GM18519 (cell line): Measurements from ENCODE around the gene C6orf120.

ENCODE experiments used
- ATAC-seq: cut with Tn5 transposase; IDR thresholded peaks from one replicate; pipeline ENCODE4 v1.9.1; 2021; ENCODE audit warnings: mild to moderate bottlenecking, moderate library complexity; ENCODE audit not compliant: unreplicated experiment, low FRiP score

Gene C6orf120

GRCh38 chr6:169701954-169702839, at the start of gene C6orf120, which contains the start of gene WDR27:
Gene C6orf120 (plus strand): TSS chr6:169702126. CDS start chr6:169702460, 334 bp downstream.
Gene WDR27 (minus strand): TSS chr6:169702029. CDS start chr6:169689005, 13,024 bp downstream.
- peak; percentile 96 for ATAC-seq

GRCh38 chr6:169652896-169653295, 49.0 kb upstream of the C6orf120 start:
- ATAC-seq = no peak

DNA sequence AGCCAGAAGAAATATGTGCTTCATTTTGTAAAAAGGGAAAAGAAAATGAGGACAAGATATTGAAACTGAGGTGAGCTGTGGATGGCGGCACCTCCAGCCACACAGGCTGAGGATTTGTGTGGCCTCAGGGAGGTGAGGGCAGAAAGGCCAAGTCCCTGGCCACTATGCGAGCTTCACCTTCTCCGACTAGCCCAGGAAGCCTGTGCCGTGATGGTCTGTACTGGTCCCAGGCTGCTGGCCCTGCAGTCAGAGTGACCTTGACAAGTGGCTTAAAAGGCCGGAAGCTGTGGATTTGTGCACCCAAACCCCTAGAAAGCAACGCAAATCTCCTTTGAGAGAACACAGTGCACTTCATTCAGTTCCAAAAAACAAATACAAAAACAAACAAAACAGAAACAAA, 48.2 kb upstream of the C6orf120 start:
- no peak for ATAC-seq

GRCh38 chr6:169654598-169655391, 47.1 kb upstream of the C6orf120 start:
- ATAC-seq = peak; percentile 75

GRCh38 chr6:169656546-169657283, 45.2 kb upstream of the C6orf120 start:
- ATAC-seq = no peak

DNA sequence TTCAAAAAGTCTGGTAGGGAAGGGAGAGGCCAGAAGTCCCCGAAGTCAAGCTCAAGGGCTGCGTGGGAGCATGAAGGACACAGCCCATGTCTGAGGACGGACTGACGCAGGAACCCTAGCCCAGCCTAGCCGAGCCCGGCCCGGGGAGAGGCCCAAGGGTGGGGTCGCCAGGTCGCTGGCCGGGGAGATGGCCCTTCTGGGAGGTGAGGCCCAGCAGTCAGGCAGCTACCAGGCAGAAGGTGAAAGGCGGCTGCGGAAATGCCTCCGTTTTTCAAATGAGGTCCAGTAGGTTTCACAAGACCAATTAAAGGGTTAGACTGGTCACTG, 44.7 kb upstream of the C6orf120 start:
- no peak for ATAC-seq

DNA sequence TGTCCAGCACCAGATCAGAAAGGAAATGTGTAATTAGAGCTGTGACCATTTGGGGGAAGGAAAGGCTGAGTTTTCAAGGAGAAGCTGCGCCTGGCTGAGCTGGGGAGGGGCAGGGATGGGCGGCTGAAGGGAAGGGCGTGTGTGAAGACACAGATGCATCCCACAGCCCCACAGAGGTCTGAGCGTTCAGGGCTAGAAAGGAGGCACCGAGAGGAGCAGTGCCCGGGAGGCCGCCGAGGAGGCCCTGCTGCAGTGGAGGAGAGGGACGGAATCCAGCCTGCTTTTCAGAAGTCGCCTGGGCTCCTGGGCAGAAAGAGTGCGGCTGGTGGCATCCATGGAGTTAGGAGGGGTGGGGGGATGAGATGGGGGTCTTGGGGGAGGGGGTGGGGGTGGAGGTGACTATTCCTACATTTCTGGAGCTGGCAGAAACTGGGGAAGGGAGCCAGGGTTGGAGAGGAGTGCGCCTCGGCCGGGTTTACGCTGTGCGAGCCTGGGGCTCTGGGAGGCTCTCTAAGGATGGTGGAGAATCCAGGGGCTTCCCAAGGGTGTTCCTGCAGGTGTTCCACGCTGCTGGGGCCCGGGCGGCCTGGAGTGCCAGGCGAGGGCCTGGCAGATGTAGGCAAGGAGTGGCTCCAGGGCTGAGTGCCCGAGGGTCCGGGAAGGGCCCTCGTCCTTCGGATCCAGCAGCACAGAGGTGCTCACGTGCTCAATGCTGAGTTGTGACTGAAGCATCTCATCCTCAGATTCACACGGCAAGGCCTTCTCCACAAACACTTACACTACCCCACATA, 41.9 kb upstream of the C6orf120 start:
- ATAC-seq = no peak

DNA sequence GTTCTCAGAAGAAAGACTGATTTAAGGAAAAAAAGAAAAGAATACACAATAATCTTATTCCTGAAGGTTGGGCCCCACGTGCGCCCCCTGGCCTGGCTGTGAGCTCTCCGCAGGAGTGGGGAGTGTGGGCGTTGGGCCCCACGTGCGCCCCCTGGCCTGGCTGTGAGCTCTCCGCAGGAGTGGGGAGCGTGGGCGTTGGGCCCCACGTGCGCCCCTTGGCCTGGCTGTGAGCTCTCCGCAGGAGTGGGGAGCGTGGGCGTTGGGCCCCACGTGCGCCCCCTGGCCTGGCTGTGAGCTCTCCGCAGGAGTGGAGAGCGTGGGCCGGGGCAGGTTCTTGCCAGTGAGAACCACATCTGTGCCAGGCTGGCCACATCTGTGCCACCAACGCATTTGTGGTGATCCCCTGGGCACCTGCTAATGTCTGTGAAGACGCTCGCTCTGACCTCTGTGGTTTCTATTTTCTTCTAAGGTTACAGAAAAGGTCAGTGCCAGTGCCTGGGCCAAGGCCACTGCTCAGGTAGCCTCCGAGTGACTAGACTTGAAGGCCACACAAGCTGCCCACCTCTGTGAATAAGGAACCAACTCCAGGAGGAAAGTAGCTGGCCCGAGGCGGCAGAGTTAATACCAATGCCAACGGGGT, 41.1 kb upstream of the C6orf120 start:
- ATAC-seq = no peak

DNA sequence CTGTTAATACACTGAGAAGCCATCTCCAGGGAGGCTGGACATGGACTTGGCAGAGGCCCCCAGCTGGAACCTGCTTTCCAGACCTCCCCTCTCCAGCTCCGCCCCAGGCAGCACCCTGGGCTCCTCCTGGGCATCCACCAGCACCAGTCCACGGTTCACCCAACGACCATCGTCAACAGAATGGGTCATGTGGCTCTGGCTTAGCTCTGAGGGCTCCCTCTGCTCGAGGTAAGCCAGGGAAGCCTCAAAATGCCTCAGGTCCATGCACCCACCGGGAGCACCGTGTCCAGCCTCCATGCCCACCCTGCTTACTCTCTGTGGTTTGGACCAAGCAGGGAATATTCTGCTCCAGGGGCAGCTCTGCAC, 40.6 kb upstream of the C6orf120 start:
- ATAC-seq = no peak

- no peak for ATAC-seq
These were observed 38.5 kb upstream of the C6orf120 start for GRCh38 chr6:169663468-169663867.

GRCh38 chr6:169664227-169664626, 37.7 kb upstream of the C6orf120 start:
- ATAC-seq = no peak

DNA sequence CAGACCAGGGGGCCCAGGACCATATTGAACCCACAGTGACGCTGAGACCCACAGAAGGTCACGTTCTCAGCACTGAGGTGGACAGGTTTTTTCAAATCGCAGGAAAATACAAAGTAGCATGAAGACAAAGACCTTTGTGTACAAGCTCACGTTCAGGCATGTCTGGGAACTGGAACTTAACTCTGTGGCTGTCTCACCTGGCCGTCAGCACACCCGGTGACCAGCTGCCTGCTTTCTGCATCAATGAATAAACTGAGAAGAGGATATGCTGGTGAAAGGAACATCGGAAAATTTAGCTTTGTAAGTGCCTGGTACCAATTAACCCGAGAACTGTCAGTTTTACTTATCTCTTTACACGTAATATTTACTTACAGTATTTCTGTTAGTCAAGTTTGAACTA, 36.6 kb upstream of the C6orf120 start:
- ATAC-seq = no peak

DNA sequence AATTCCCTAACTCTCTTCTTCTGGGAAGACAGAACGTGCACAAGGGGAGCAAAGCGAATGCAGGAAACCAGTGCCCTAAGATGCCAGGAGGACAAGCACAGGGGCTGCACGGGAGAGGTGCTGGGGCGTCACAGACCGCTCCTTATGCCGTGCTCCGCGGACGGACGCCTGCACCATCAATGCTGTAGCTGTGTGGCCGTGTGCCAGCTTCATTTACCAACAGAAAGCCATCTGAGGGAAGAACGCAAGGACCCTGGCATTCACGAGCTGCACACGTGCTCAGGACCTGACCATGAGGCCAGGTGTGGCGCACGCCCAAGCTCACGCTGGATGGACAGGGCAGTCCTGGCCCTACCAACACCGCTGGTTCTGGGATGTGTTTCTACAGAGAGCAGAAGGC, 35.5 kb upstream of the C6orf120 start:
- ATAC-seq = no peak

DNA sequence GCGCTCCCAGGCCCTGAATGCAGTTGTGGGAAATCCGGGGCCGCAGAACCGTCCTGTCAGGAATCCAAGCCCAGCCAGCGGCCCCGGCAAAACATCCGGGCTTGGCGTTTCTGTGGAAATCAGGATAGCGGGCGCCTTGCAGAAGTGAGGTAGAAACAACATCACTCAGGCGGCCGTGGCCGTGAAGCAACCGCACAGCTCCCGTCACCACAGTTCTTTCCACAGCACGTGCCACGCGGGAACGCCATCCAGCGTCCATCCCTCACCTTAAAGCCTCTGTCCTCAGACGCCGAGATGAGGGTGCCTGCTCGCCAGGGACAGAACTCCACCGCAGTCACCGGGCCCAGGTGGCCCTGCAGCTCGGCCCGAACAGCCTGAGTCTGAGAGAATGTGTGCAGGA, 34.2 kb upstream of the C6orf120 start:
- ATAC-seq = no peak

DNA sequence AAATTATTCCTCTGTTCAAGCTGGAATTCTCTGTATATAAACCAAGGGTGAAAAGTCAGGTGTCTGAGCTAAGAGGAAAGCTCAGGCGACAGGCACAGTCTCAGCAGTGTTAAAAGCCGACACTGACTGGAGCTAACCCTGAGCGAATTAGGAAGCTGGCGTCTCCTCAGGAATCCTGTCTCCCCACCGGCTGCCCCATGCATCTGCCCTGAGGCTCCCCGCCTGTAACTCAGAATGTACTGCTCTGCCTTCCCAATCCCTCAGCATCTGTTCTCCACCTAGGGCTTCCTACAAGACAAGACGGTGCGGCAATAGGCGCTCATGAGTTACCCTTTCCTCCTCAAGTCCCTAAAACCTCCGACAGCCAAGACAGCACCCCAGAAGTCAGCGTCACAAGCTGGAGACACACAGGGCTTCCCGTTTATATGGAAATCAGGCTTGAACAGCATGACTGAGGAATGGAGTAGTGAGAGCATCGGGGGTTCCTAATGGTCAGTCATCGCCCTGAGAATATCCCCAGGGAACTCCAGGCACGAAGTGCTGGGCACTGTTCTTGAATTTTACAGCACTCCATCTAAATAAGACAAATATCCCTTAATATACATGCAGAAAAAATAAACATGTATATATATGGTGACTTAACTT, 33.6 kb upstream of the C6orf120 start:
- no peak for ATAC-seq

DNA sequence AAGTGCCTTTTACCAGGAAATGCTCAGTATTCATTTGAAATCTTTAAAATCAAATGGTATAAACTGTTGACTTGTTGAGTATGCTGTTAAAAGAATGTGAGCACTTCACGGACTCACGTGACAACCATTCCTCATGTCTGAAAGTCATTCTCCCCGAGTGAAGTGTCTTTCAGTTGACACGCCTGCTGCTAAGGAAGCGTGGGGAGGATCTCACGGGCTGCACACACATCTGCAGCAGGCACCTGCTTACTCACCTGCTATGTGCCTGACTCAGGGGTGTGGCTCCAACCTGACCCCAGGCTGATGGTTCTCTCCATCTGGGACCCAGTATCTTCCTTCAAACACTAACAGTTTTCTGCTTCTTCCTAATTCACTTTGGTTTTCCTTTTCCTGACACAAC, 32.8 kb upstream of the C6orf120 start:
- ATAC-seq = no peak

GRCh38 chr6:169669889-169670288, 32.0 kb upstream of the C6orf120 start:
- no peak for ATAC-seq

- no peak for ATAC-seq
These were observed 30.4 kb upstream of the C6orf120 start for GRCh38 chr6:169671563-169671962.

DNA sequence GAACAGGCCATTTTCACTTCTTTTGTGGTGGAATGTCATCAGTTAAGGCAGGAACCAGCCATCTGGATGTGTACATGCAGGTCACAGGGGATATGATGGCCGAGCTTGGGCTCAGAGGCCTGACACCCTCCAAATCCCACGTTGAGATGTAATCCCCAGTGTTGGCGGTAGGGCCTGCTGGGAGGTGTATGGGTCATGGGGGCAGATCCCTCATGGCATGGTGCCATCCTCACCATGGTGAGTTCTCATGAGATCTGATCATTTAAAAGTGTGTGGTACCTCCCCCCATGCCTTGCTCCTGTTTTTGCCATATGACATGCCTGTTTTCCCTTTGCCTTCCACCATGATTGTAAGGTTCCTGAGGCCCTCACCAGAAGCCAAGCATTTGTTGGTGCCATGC, 26.9 kb upstream of the C6orf120 start:
- no peak for ATAC-seq
